Measurements from ENCODE around the gene ZSCAN26.
"Not testable (repeated sequence)": the region's sequence is repeated elsewhere in the genome, so short reads cannot be mapped to it uniquely, and the experiment has no call there.

ZSCAN26 gene

DNA sequence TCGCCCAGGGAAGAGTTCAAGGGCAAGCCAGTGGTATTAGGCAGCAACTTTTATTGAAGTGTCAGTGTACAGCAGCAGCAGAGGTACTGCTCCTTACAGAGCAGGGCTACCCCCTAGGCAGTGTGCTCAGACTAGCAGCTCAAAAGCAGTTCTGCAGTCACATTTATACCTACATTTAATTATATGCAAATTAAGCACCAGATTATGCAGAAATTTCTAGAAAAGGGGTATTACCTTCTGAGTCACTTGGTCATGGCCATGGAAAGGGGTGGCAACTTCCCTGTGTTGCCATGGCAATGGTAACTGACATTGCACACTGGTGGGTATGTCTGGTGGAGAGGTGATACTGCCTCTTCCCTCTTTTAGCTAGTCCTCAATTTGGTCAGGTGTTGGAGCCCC lies 12.8 kb upstream of the ZSCAN26 start:
- no peak for DNase-seq (ENCODE audit: low read depth in 2 of 3, low spot score in 2 of 3)

DNA sequence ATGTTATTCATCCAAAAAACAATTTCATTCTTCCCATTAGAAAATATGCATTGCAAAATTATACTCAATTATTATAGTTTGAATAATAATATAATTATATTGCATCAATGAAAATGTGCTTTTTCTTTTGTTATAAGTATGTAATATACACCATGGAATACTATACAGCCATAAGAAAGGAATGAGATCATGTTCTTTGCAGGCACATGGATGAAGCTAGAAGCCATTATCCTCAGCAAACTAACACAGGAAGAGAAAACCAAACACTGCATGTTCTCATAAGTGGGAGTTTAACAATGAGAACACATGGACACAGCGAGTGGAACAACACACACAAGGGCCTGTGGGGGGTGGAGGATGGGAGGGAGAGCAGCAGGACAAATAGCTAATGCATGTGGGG lies 9.9 kb upstream of the ZSCAN26 start:
- DNase-seq (ENCODE audit: low read depth in 2 of 3, low spot score in 2 of 3) = no peak

DNA sequence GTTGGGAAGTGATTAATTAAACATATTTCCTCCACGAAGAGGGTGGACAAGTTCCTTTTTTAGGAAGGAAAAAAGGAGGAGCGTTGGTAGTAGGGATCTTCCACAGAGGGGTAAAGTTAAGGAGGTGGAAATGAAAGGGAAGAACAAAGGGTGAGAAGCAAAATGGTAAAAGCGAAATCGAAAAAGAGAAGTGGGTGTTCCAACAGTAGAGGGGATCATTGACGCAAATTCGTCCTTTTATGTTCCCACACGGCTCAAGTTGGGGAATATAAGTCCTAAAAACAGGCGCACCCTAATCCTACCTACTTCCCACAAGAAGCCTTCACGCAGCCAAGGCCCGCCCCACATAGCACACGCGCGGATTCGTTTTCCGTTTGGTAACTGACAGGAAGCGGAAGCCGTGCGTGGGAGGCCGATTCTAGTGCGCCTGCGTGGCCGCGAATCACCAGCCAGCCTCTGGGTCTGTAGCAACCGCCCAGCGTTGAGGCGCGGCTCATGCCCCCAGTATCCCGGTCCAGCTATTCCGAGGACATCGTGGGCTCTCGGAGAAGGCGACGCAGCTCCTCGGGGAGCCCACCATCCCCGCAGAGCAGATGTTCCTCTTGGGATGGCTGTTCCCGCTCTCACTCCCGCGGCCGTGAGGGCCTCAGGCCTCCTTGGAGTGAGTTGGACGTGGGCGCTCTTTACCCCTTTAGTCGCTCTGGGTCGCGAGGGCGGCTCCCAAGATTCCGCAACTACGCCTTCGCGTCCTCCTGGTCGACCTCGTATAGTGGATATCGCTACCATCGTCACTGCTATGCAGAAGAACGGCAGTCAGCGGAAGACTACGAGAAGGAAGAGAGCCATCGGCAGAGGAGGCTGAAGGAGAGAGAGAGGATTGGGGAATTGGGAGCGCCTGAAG lies 7.8 kb upstream of the ZSCAN26 start, which contains the start of gene NKAPL:
NKAPL (plus strand) TSS at position 421 of the 901 bp plus-strand sequence; CDS start at position 496, 75 bp downstream.
- peak; percentile 33 to 46 (median 37) for DNase-seq (ENCODE audit: low read depth in 2 of 3, low spot score in 2 of 3)

GRCh38 chr6:28263922-28264321 lies 3.0 kb upstream of the ZSCAN26 start:
- no peak for DNase-seq (ENCODE audit: low read depth in 2 of 3, low spot score in 2 of 3)

GRCh38 chr6:28264834-28265401 lies 2.0 kb upstream of the ZSCAN26 start:
- no peak for DNase-seq (ENCODE audit: low read depth in 2 of 3, low spot score in 2 of 3)

DNA sequence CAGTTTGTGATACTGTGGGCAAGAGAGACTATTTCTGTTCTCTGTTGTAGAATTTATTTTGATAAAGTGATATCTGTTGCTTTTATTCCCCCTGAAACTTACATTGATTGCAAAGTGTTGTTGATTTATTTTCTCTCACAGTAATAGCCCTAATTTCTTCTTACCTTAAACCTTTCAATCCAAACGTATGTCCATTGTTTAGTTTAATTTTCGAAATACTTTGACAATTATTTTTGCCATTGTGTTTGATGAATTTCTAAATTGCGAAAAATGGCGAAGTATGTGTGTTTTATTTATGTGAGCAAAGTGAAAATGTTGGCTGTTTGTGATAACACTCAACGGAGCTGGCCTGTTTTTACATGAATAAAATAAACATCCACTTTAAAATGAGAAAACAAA lies 381 bp upstream of the ZSCAN26 start:
- DNase-seq (ENCODE audit: low read depth in 2 of 3, low spot score in 2 of 3) = no peak

- DNase-seq (ENCODE audit: low read depth in 2 of 3, low spot score in 2 of 3) = no peak
Observed at GRCh38 chr6:28267695-28268059, 734 bp downstream of the ZSCAN26 start.

DNA sequence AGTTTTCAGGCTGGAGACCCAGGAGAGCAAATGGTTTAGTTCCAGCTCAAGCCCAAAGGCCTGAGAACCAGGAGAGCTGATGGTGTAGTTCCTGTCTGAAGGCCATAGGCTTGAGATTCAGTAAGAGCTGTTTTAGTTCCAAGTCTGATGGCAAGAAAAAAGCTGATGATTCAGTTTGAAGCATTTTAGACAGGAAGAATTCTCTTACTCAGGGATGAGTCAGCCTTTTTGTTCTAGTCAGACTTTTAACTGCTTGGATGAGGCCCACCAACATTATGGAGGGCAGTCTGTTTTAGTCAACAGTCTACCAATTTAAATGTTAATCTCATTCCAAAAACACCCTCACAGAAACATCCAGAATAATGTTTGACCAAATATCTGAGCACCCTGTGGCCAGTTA lies 2.5 kb downstream of the ZSCAN26 start:
- no peak for DNase-seq (ENCODE audit: low read depth in 2 of 3, low spot score in 2 of 3)

GRCh38 chr6:28274888-28275287 lies 7.9 kb downstream of the ZSCAN26 start:
- DNase-seq (ENCODE audit: low read depth in 2 of 3, low spot score in 2 of 3) = no peak

- no peak for DNase-seq (ENCODE audit: low read depth in 2 of 3, low spot score in 2 of 3)
Observed at GRCh38 chr6:28277746-28278145, 10.8 kb downstream of the ZSCAN26 start.

GRCh38 chr6:28280595-28281287 lies 13.8 kb downstream of the ZSCAN26 start:
- DNase-seq (ENCODE audit: low read depth in 2 of 3, low spot score in 2 of 3) = no peak

DNA sequence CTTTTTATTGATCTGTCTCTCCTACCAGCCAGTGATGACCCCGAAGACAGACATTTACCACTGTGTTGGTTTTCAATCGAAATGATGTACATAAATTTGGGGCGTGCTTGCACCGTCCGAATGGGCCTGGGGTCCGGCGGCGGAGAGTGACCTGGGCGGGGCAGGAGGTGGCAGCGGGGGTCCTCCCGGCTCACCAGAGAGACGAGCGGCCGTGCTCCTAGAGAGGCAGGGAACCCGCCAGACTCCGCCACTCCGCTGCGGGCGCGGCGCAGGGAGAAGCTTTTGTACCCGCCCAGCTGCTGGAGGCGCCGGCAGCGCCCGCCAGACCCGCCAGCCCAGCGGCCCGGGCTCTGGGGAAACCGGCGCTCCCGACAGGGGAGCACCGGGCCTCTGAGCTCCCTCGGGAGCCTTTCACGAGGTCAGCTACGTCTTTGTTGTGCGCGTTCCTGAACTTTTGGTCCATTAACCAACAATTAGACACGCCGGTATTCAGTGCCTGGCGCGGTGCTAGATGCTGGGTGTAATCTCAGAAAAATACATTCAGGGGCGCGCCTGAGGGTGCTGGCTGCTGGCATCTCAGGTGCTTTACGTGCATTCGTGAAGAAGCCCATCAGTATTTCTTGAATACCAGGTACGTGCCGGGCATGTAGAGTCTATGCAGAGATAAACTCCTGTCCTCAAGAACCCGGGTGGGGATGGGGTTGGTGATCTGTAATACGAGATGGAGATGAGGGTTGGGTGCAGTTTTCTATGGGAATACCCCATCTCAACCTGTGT lies 14.5 kb downstream of the ZSCAN26 start, which contains the start of gene PGBD1:
PGBD1 (plus strand) TSS at position 285 of the 777 bp plus-strand sequence. CDS start 2,242 bp downstream, outside the sequence.
- peak; percentile 34 to 50 (median 43) for DNase-seq (ENCODE audit: low read depth in 2 of 3, low spot score in 2 of 3)

GRCh38 chr6:28282926-28283325 lies 16.0 kb downstream of the ZSCAN26 start:
- DNase-seq (ENCODE audit: low read depth in 2 of 3, low spot score in 2 of 3) = no peak

DNA sequence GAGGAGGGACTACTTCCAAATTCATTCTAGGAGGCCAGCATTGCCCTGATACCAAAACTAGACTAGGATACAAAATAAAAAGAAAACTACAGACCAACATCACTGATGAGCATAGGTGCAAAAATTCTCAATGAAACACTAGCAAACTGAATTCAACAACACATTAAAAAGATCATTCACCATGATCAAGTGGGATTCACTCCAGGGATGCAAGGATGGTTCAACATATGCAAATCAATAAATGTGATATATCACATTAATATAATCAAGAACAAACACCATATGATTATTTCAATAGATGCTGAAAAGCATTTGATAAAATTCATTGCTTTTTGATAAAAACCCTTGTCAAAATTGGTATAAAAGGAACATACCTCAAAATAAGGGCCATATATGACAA lies 24.6 kb downstream of the ZSCAN26 start:
- no peak for DNase-seq (ENCODE audit: low read depth in 2 of 3, low spot score in 2 of 3)

GRCh38 chr6:28295326-28295725 lies 28.4 kb downstream of the ZSCAN26 start:
- DNase-seq (ENCODE audit: low read depth in 2 of 3, low spot score in 2 of 3) = no peak

DNA sequence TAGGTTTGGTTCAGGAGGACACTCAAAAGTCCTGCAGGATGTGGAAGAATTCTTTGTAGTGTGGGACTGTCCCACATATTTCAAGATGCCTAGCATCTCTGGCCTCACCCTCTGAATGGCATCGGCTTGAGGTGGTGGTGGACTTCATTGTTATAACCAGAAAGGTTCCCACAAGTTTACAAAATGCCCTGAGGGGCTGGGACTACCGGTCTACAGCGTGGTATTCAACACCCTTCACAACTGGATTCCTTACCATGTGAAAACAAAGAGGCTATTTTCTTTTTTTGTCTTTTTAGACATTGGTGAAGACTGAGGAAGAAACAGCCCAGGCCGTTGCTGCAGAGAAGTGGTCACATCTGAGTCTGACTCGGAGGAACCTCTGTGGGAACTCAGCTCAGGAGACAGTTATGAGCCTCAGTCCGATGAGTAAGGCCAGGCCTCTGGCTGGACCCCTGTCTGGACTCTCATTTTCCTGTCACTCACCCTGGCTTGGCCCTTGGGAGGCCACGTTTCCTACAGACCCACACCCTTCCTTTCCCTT lies 29.6 kb downstream of the ZSCAN26 start:
- DNase-seq (ENCODE audit: low read depth in 2 of 3, low spot score in 2 of 3) = no peak

GRCh38 chr6:28303570-28303969 lies 36.6 kb downstream of the ZSCAN26 start:
- no peak for DNase-seq (ENCODE audit: low read depth in 2 of 3, low spot score in 2 of 3)

DNA sequence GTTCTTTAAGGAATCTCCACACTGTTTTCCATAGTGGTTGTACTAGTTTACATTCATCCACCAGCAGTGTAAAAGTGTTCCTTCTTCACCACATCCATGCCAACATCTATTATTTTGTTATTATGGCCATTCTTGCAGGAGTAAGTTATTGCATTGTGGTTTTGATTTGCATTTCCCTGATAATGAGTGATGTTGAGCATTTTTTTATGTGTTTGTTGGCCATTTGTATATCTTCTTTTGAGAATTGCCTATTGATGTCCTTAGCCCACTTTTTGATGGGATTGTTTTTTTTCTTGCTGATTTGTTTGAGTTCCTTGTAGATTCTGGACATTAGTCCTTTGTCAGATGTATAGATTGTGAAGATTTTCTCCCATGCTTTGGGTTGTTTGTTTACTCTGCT lies 39.4 kb downstream of the ZSCAN26 start:
- DNase-seq (ENCODE audit: low read depth in 2 of 3, low spot score in 2 of 3) = not testable (repeated sequence)

DNA sequence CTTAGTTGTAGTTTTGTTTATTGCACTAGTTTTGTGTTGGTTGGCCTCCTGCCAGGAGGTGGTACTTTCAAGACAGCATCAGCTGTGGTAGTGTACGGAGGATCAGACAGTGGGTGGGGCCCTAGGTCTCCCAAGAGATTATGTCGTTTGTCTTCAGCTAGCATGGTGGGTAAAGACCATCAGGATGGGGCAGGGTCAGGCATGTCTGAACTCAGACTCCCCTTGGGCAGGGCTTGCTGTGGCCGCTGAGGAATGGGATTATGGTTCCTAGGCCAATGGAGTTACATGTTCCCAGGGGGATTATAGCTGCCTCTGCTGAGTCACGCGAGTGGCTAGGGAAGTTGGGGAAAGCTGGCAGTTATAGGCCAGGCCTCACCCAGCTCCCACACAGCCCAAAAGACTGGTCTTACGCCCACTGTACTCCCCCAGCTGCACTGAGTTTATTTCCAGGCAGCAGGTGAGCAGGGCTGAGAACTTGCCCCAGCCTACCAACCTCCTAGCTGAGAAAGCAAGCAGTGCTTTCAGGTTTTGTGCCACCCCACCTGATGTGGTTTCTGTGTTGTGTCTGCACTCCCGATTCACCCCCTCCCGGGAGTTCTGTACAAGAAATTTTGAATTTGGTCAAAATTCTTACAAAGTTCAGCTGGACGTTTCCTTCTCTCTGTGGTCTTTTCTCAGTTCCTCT lies 44.3 kb downstream of the ZSCAN26 start:
- DNase-seq (ENCODE audit: low read depth in 2 of 3, low spot score in 2 of 3) = no peak

DNA sequence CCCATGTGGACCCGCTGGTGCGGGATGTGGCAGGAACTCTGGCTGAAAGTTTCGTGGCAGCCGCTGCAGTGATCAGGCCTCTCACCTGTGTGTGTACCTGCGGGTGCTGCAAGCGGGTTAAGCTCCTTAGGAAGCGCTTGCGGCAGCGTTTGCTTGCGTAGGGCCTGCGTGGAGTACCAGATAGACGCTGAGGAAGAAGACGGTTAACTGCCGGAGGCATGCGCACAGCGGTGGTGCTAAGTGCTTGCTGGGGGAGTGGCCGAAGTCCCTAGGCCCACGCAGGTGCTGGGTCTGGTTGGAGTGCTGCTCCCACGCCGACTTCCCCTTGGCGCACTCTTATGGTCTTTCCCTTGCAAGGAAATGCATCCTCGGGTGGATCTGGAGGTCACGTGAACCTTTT lies 46.0 kb downstream of the ZSCAN26 start:
- no peak for DNase-seq (ENCODE audit: low read depth in 2 of 3, low spot score in 2 of 3)
